ENCODE results near the gene ARMC7. TPM values are rescaled to one million over a fixed set of nuclear protein-coding genes. Genes with fewer than 3 reads are reported as not detected.

The ARMC7 gene
- total and polyA plus RNA-seq, 2 of the 13 experiments (the other 11 are each of a cell fraction or from before 2014, with no cell fraction given): 3.9 to 4.2 TPM

DNA sequence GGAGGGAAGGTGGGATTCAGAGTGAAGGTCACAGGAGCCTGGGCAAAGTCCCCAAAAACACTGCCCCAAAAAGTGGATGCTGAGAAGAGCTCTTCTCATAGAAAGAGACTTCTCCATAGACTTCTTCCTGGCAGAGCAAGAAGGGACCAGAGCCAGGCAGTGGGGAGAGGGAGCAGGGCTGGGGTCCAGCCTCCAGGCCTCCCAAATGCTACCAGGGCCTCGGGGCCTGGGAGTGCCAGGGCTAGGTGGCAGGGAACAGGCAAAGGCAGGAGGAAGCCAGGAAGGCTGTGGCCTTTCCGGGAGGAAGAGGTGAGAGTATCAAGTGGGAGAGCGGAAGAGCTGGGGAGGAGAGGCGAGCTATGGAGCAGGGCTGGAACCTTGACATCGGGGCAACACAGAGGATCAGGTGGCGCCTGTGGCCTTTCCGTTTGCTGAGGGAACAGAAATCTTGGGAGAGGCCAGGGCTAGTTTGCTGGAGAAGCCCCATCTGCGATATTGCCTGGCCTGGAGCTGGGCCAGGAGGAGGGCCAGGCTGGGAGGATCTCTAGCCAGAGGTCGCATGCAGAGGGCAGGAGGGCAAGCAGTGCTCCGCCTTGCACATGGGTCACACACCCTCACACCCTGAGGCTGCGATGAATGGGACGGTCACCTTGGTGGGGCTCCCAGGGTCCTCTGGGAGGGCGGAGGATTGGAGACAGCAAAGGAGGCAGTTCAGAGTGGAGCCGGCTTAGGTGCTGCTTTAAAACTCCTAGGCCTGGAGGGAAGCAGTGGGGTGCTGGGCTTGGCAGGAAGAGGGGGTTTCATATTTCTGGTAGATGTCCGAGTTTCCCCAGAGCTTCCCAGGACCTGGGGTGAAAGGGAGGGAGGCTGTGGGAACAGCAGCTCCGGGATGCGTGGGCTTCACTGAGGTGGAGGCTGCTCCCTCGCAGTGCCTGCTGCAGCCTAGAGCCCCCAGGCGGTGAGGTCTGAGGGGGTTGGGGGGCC is 18.6 kb upstream of the ARMC7 start (continued):
- no peak; the same call in none of the 2 replicates for TF ChIP-seq ZNF83 (CRISPR knock-in tag; IDR thresholded peaks at IDR 0.05; ENCODE audit: borderline replicate concordance)
- no peak for TF ChIP-seq ZFYVE20 (CRISPR knock-in tag; IDR thresholded peaks at IDR 0.05; ENCODE audit: borderline replicate concordance, low read depth)
- no peak for TF ChIP-seq WIZ (CRISPR knock-in tag; IDR thresholded peaks at IDR 0.05)
- TF ChIP-seq ZNF292 (CRISPR knock-in tag; IDR thresholded peaks at IDR 0.05; ENCODE audit: borderline replicate concordance, low read depth): peak; percentile 85
- TF ChIP-seq, protein P1, sequence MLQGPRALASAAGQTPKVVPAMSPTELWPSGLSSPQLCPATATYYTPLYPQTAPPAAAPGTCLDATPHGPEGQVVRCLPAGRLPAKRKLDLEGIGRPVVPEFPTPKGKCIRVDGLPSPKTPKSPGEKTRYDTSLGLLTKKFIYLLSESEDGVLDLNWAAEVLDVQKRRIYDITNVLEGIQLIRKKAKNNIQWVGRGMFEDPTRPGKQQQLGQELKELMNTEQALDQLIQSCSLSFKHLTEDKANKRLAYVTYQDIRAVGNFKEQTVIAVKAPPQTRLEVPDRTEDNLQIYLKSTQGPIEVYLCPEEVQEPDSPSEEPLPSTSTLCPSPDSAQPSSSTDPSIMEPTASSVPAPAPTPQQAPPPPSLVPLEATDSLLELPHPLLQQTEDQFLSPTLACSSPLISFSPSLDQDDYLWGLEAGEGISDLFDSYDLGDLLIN (CRISPR knock-in tag; IDR thresholded peaks at IDR 0.05; ENCODE audit: borderline replicate concordance): no peak
- TF ChIP-seq ZNF260 (CRISPR knock-in tag; IDR thresholded peaks at IDR 0.05; ENCODE audit: borderline replicate concordance, low read depth): no peak
- TF ChIP-seq, protein P2, sequence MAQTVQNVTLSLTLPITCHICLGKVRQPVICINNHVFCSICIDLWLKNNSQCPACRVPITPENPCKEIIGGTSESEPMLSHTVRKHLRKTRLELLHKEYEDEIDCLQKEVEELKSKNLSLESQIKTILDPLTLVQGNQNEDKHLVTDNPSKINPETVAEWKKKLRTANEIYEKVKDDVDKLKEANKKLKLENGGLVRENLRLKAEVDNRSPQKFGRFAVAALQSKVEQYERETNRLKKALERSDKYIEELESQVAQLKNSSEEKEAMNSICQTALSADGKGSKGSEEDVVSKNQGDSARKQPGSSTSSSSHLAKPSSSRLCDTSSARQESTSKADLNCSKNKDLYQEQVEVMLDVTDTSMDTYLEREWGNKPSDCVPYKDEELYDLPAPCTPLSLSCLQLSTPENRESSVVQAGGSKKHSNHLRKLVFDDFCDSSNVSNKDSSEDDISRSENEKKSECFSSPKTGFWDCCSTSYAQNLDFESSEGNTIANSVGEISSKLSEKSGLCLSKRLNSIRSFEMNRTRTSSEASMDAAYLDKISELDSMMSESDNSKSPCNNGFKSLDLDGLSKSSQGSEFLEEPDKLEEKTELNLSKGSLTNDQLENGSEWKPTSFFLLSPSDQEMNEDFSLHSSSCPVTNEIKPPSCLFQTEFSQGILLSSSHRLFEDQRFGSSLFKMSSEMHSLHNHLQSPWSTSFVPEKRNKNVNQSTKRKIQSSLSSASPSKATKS (CRISPR knock-in tag; IDR thresholded peaks at IDR 0.05): no peak
- no peak for TF ChIP-seq ATF7 (IDR thresholded peaks at IDR 0.05)
- no peak for TF ChIP-seq ATF7 (CRISPR knock-in tag; IDR thresholded peaks at IDR 0.05)
- TF ChIP-seq, protein P3, sequence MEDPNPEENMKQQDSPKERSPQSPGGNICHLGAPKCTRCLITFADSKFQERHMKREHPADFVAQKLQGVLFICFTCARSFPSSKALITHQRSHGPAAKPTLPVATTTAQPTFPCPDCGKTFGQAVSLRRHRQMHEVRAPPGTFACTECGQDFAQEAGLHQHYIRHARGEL (CRISPR knock-in tag; IDR thresholded peaks at IDR 0.05): 0 out of 2 replicates have a peak, but pooled peaks have one; percentile 35
- TF ChIP-seq ZNF781 (CRISPR knock-in tag; IDR thresholded peaks at IDR 0.05; ENCODE audit: borderline replicate concordance, not compliant biosample characterization): peak; percentile 21
- TF ChIP-seq, protein P4, sequence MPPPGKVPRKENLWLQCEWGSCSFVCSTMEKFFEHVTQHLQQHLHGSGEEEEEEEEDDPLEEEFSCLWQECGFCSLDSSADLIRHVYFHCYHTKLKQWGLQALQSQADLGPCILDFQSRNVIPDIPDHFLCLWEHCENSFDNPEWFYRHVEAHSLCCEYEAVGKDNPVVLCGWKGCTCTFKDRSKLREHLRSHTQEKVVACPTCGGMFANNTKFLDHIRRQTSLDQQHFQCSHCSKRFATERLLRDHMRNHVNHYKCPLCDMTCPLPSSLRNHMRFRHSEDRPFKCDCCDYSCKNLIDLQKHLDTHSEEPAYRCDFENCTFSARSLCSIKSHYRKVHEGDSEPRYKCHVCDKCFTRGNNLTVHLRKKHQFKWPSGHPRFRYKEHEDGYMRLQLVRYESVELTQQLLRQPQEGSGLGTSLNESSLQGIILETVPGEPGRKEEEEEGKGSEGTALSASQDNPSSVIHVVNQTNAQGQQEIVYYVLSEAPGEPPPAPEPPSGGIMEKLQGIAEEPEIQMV (CRISPR knock-in tag; IDR thresholded peaks at IDR 0.05; ENCODE audit: low read depth): peak; percentile 48; the same call in 1 of the 2 replicates
- TF ChIP-seq ZFP36L2 (CRISPR knock-in tag; IDR thresholded peaks at IDR 0.05): no peak
- TF ChIP-seq ZNF33B (CRISPR knock-in tag; IDR thresholded peaks at IDR 0.05): no peak
- TF ChIP-seq SMAD9 (CRISPR knock-in tag; IDR thresholded peaks at IDR 0.05): no peak
- TF ChIP-seq ZNF180 (CRISPR knock-in tag; IDR thresholded peaks at IDR 0.05; ENCODE audit: borderline replicate concordance, low read depth): no peak; the same call in 1 of the 2 replicates
- peak; percentile 85 for TF ChIP-seq ARNTL (CRISPR knock-in tag; IDR thresholded peaks at IDR 0.05)
- TF ChIP-seq ZNF326 (CRISPR knock-in tag; IDR thresholded peaks at IDR 0.05; ENCODE audit: borderline replicate concordance): no peak
- peak; percentile 36 for TF ChIP-seq TEAD3 (CRISPR knock-in tag; optimal IDR thresholded peaks at IDR 0.05; ENCODE audit: borderline replicate concordance)
- TF ChIP-seq, protein P5, sequence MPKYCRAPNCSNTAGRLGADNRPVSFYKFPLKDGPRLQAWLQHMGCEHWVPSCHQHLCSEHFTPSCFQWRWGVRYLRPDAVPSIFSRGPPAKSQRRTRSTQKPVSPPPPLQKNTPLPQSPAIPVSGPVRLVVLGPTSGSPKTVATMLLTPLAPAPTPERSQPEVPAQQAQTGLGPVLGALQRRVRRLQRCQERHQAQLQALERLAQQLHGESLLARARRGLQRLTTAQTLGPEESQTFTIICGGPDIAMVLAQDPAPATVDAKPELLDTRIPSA (CRISPR knock-in tag; IDR thresholded peaks at IDR 0.05; ENCODE audit: borderline replicate concordance): 0 out of 2 replicates have a peak, but pooled peaks have one; percentile 48
- no peak for TF ChIP-seq EHMT2 (IDR thresholded peaks at IDR 0.05; ENCODE audit: borderline replicate concordance, low read depth, low read length)
- no peak for TF ChIP-seq ATAD3A (CRISPR knock-in tag; IDR thresholded peaks at IDR 0.05)
- no peak for TF ChIP-seq NCOA1 (CRISPR knock-in tag; IDR thresholded peaks at IDR 0.05)
